ENCODE data around the gene EGFL7. TPM values are rescaled to one million over a fixed set of nuclear protein-coding genes. Genes with fewer than 3 reads are reported as not detected.
A peak's percentile ranks its signal among the peaks of the same experiment; 100 is the strongest.

EGFL7 gene
- total and polyA plus RNA-seq, 11 donors, result 56.4 to 142 (median 94.5) TPM

DNA sequence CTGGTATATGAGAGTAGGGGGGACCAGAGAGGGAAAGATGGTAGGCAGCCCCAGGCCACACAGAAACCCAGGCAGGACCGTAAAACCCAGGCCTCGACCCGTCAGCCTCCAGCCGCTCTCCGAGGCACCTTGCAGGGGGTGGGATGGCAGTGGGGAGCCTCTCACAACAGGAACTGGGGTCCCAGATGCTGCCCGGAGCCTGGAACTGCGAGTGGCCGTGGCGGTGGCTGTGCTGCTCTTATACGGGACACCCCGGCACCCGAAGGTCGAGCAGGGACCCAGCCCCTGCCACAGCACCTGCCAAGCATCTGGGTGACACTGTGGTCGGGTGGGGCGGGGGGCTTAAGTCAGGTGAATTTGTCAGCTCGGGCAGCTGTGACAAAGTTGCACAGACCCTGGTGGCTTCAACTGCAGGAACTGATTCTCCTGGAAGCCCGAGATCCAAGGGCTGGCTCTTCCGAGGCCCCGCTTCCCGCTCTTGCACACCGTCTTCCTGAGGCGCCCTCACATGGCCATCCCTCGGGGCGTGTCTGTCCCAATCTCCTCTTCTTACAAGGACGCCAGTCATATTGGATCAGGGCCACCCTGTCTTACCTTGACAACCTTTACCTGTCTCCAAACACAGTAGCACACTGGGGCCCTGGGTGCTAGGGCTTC, 47.6 kb upstream of the EGFL7 start:
- H3K27me3 ChIP-seq, result no peaks in the 10 kb centered on the region
- WGBS, 4 donors, result 69 to 83% (median 75%) methylated on average over 18 to 25 of the region's 25 CpGs
- no peak for TF ChIP-seq POLR2A (IDR thresholded peaks at IDR 0.05)
- TF ChIP-seq, protein P1, sequence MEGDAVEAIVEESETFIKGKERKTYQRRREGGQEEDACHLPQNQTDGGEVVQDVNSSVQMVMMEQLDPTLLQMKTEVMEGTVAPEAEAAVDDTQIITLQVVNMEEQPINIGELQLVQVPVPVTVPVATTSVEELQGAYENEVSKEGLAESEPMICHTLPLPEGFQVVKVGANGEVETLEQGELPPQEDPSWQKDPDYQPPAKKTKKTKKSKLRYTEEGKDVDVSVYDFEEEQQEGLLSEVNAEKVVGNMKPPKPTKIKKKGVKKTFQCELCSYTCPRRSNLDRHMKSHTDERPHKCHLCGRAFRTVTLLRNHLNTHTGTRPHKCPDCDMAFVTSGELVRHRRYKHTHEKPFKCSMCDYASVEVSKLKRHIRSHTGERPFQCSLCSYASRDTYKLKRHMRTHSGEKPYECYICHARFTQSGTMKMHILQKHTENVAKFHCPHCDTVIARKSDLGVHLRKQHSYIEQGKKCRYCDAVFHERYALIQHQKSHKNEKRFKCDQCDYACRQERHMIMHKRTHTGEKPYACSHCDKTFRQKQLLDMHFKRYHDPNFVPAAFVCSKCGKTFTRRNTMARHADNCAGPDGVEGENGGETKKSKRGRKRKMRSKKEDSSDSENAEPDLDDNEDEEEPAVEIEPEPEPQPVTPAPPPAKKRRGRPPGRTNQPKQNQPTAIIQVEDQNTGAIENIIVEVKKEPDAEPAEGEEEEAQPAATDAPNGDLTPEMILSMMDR (IDR thresholded peaks at IDR 0.05), result peak in 5 of 12 donors; percentile 24 to 43 (median 37)
- no peaks in the 10 kb centered on the region for H3K9me3 ChIP-seq
- ATAC-seq (peak in 2 of 4 donors; percentile 13 to 52), DNase-seq (no peak)
- peak overlapping the region in 1 of 12 donors; percentile 23 for H3K4me3 ChIP-seq
- intact Hi-C loops (cut with DNase I), result no loop called here
- H3K4me1 ChIP-seq, result peaks cover 4 to 55% (median 22%) of the 10 kb centered on the region in 12 donors
- peak overlapping the region; percentile 40 to 90 (median 76) for H3K27ac ChIP-seq
- no peaks in the 10 kb centered on the region for H3K36me3 ChIP-seq

DNA sequence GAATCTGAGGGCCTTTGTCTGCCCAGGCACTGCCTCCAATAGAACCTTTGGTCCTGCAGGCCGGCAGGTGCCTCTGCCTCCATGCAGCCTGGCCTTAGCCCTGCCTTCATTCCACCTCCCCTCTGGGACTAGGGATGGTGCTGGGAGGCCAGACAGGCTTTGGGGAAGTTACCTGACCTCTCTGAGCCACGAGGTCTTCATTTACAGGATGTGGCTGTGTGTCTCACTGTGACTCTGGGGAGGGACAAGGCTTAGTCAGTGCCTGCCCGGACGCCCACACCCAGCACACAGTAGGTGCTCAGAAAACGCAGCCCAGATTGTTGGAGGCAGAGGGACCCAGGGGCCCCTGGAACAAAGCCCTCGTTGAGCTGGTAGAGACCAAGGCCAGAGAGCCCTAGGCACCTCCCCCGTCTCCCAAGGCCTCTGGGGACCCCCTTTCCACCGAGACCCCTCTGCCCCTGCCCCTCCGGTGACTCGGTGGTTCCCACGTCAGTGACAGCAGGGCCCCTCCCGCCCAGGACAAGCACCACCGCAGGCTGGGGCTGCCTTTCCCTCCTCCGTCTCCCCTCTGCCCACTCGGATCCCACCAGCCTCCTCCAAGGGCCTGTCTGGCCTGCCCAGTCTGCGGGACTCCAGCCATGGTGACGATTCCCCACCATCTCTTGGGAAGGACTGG, 46.9 kb upstream of the EGFL7 start:
- no peaks in the 10 kb centered on the region for H3K36me3 ChIP-seq
- ATAC-seq (no peak), DNase-seq (no peak)
- no peaks in the 10 kb centered on the region for H3K9me3 ChIP-seq
- no peak overlapping the region for H3K4me3 ChIP-seq
- intact Hi-C loops (cut with DNase I), result no loop called here
- H3K4me1 ChIP-seq, result peaks cover 4 to 62% (median 22%) of the 10 kb centered on the region in 12 donors
- H3K27ac ChIP-seq, result peak overlapping the region in 7 of 12 donors; percentile 69 to 90 (median 80)
- TF ChIP-seq, protein P1 (IDR thresholded peaks at IDR 0.05), result no peak
- no peak for TF ChIP-seq POLR2A (IDR thresholded peaks at IDR 0.05)
- H3K27me3 ChIP-seq, result no peaks in the 10 kb centered on the region
- 78 to 82% (median 82%) methylated on average over 17 of the region's 17 CpGs for WGBS, 4 donors

DNA sequence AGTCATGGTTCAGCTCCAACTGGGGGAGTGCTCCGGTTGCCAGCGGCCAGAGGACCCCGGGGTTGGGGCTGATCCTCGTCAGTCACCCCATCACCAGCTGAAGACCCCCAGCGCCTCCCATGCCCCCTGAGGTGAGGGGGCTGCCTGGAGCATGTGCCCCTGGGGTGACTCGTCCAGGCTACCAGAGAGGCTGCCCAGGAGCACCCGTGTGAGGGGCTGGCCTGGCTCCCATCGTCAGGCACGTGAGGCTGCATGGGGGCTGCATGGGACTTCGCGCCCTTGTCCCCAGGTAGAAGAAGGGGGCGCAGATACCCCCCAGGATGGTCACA, 46.4 kb upstream of the EGFL7 start:
- no peaks in the 10 kb centered on the region for H3K36me3 ChIP-seq
- ATAC-seq (no peak), DNase-seq (no peak)
- intact Hi-C loops (cut with DNase I), result no loop called here
- H3K27ac ChIP-seq, result peak overlapping the region in 1 of 12 donors; percentile 80
- H3K27me3 ChIP-seq, result no peaks in the 10 kb centered on the region
- no peak overlapping the region for H3K4me3 ChIP-seq
- peaks cover 4 to 67% (median 22%) of the 10 kb centered on the region in 12 donors for H3K4me1 ChIP-seq
- H3K9me3 ChIP-seq, result no peaks in the 10 kb centered on the region
- 82 to 94% (median 87%) methylated on average over 3 to 12 of the region's 12 CpGs for WGBS, 4 donors
- TF ChIP-seq POLR2A (IDR thresholded peaks at IDR 0.05), result no peak
- TF ChIP-seq, protein P1 (IDR thresholded peaks at IDR 0.05), result no peak

DNA sequence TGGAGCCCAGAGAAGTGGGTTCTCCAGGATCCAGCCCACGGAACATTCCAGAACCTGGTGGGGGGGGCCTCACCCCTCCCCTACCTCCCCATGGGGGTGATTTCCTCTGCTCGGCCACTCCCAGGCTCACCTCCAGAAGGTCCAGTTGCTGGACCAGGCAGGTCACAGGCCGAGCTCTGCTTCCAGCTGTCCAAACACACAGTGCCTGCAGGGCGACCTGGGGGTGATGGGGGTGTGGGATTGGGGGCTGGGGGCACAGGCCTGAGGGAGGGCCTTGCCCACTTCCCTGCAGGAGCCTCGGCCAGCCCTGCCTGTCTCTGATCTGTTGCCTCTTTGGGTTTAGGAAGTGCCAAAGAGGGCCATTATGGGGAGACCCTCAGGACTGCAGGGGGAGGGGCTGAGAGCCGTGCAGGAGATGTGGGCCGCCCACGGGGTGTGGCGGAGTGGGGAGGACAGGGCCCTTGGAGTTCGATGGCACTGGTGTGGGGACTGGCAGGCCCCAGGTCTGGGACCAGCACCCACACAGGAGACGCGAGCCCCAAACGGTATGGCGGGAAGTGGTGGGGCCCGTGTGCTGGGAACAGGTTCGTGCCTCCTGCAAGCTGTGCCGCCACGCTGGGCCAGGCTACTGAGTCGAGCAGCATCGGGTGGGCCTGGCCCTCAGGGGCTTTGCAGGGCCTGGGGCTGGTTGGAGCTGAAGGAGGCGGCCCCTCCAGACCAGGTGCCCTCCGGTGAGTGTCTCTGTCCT, 45.6 kb upstream of the EGFL7 start:
- 91 to 96% (median 91%) methylated on average over 18 to 22 of the region's 22 CpGs for WGBS, 4 donors
- no peaks in the 10 kb centered on the region for H3K36me3 ChIP-seq
- H3K27me3 ChIP-seq, result no peaks in the 10 kb centered on the region
- intact Hi-C loops (cut with DNase I), result no loop called here
- H3K4me1 ChIP-seq, result peaks cover 4 to 72% (median 22%) of the 10 kb centered on the region in 12 donors
- no peaks in the 10 kb centered on the region for H3K9me3 ChIP-seq
- DNase-seq (peak in 1 of 5 donors; percentile 27), ATAC-seq (no peak)
- H3K27ac ChIP-seq, result no peak overlapping the region
- no peak overlapping the region for H3K4me3 ChIP-seq
- TF ChIP-seq, protein P1 (IDR thresholded peaks at IDR 0.05), result no peak
